HG02763 (cell line): Measurements from ENCODE around the gene TRIM32.
"Not testable (repeated sequence)": the region's sequence is repeated elsewhere in the genome, so short reads cannot be mapped to it uniquely, and the experiment has no call there.

Experiments
- ATAC-seq: cut with Tn5 transposase; IDR thresholded peaks from one replicate; pipeline ENCODE4 v1.9.1; 2021; ENCODE audit warnings: mild to moderate bottlenecking, moderate library complexity; ENCODE audit not compliant: unreplicated experiment

The TRIM32 gene

DNA sequence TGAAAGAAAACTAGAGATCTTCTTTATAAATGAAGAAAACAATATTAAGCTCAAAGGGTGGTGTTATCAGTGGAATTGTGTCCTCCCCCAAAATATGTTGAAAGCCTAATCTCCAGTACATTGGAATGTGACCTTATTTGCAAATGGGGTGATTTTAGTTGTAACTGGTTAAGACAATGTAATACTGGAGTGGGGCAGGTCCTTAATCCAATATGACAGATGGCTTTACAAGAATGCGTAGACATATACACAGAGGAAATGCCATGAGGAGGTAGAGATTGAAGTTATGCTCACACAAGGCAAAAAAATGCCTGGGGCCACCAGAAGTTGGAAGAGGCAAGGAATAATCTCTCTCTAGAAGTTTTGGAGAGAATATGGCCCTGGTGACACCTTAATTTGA lies 13.7 kb upstream of the TRIM32 start:
- ATAC-seq = no peak

DNA sequence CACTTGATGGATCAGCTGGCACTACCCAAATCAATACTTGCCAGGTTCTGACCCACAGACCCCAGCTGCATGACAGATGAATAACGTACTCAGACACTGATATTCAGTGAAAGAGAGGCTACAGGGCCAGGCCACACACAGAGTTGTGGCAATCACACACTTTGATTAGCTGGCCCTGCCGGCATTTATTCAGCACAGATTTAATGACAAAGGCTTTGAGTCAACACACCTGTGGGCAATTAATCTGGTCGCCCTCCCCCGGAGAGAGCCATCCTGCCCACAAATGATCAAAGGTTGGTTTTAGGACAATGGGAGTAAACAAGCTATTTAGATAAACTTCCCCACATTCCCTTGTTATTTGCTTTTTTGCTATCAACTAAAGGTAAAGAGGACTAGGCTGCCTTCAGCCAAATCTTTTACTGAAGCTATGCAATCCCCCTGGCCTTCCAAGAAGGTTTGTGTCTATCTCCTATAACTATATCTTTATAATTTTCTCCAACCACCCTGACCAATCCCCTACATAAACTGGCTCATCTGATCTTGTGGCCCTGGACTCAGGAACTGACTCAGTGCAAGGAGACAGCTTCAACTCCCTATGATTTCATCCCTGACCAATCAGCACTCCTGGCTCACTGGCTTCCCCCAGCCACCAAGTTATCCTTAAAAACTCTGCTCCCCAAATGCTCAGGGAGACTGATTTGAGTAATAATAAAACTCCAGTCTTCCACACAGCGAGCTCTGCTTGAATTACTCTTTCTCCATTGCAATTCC lies 12.7 kb upstream of the TRIM32 start:
- ATAC-seq = no peak

DNA sequence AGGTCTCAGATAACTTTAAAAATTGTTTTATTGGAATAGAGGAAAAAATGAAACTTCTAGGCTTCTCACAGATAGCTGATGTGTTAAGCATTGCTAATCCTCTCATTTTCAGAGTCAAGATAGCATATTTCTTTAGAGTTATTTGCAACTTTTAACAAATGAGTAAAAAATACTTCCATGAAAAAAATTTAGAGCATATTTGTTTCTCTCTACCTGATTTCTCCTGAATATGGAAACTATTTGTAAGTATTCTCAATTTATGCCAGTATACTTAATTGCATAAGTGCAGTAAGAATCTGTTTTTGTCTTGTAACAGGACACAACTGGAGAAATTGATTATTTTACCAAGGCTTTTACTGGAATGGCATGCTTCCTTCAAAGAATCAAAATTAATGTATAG lies 3.6 kb upstream of the TRIM32 start:
- no peak for ATAC-seq

DNA sequence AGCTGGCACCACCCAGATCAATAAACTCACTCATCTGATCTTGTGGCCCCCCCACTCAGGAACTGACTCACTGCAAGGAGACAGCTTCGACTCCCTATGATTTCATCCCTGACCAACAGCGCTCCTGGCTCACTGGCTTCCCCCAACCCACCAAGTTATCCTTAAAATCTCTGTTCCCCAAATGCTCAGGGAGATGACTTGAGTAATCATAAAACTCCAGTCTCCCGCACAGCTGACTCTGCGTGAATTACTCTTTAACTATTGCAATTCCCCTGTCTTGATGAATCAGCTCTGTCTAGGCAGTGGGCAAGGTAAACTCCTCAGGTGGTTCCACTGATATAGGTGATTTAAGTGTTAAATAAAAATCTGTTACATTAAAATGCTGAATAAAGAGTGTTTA lies 1.9 kb upstream of the TRIM32 start:
- ATAC-seq = no peak

DNA sequence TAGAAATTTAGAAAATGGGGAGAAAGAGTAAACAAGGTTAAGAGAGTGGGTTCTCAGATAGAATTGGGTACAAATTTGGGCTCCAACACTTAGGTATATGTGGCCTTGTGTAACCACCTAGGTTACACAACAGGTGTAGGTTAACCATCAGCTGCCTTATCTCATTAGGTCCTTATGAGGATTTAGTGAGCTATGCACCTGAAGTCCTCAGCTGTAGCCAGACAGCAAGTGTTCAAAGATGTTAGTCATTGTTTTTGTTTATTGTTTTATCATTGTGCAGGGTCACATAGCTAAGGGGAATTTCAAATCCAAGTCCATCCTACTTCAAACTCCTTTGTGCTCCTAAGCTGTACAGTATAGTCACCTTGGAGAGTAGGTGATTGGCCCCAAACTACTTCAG lies 970 bp upstream of the TRIM32 start:
- ATAC-seq = no peak

DNA sequence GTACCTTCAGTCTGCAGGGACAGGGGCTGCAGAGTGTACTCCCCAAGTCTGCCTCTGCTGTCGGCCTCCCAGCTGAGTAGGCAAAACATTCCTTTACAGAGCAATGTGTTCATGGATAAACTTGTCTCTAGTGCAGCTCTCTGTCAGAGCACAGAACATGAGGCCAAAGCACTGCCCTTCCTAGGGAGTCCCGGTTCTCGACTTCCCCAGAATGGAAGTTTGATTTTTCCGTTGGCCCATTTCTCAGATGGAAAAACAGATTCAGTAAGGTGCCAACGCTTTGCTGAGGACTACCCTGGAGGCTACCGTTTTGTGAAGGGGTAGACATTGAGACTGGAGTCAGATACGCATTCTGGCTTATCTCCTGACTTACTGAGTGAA lies 422 bp upstream of the TRIM32 start:
- ATAC-seq = peak; percentile 35

DNA sequence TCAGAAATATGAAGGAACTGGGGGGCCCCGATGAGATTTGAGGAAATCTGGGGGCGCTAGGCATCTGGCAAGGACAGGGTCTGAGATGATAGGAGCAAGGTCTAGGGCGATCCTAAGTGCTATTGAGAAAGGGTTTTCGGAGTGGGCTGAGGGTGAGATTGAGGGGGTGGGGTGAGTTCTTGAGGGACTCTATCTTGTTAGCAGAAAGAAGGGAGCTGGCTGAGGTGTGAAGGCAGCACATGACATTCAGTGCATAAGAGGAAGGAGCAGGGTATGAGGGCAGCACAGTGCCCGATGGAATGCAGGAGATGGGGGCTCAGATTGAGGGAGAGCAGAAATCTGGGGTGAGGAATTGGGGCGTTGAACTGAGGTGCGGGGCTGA lies 640 bp downstream of the TRIM32 start:
- ATAC-seq = no peak

DNA sequence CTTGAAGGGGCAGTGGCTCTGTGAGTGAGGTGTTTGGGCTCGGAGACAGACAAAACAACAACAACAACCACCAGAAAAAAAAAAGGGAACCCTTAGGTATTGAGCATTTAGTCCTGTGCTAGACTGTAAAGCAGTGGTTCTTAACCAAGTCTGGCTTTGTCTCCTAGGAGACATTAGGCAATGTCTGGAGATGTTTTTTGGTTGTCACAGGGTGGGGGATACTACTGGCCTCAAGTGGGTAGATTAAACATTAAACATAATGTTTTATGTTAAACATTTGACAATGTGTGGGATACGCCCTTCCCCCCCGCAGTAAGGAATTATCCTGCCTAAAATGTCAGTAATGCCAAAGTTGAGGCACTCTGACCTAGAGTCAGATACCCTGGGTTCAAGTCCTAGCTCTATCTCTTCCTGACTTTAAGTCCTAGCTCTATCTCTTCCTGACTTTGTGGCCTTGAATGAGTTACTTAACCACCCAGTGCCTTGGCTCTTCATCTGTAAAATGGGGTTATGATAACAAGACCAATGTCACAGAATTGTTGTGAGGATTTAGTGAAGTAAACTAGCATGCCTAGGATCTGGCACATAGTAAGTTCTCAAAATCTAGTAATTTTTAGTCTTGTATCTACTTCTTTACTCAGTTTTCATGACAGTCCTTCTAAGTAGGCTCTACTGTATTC lies 1.8 kb downstream of the TRIM32 start:
- ATAC-seq = no peak

DNA sequence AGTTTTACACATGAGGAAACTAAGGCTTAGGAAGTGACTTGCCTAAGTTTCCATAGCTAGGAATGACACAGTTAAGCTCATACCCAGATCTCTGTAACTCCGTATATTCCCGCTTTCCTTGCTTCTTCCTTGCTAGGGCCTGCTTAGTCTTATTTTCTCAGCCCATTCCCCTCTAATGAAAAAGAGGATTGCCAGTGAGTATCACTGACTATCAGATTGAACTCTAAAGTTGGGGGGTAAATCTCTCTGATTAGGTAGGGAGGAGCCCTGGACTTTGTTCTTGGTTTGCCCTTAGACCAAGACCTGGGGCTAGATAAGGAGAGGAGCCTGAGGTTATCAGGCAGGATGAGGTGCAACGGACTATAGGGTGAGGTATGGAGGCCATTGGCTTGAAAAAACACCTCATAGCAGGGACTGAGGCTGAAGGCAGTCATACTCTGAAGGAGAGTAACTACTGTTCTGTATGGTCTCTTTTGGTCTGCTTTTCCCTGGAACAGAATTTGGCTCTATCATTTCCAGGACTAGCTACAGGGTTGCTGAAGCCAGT lies 2.5 kb downstream of the TRIM32 start:
- no peak for ATAC-seq

DNA sequence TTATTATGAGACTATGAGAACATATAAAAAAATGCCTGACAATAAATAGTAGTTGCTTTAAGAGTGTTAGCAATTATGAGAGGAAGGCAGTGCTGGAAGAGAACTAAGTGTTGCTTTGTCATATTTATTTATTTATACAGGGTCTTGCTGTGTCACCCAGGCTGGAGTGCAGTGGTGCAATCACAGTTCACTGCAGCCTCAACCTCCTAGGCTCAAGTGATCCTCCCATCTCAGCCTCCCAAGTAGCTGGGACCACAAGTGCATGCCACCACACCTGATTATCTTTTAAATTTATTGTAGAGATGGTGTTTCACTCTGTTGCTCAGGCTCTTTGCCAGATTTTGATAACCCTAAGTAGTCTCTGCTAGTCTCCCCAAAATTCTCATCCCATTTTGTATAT lies 3.7 kb downstream of the TRIM32 start:
- ATAC-seq = not testable (repeated sequence)

DNA sequence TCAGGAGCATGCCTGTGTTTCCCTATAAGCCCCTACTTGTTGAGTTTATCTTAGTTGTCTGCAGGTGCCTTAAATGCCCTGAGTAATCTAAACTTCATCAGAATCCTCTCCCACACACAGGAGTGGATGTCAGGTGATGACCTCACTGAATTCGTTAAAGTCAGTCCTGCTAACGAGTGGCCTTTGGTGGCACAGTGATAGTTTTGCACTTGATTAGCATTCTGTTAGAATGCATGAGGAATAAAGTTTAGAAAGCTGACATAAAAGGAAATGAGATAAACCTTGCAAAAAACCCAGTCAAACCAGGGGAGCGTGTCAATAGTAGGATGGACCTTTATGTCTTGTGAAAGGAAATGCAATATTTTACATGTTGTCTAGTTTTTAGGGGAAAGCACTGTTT lies 4.5 kb downstream of the TRIM32 start:
- no peak for ATAC-seq

DNA sequence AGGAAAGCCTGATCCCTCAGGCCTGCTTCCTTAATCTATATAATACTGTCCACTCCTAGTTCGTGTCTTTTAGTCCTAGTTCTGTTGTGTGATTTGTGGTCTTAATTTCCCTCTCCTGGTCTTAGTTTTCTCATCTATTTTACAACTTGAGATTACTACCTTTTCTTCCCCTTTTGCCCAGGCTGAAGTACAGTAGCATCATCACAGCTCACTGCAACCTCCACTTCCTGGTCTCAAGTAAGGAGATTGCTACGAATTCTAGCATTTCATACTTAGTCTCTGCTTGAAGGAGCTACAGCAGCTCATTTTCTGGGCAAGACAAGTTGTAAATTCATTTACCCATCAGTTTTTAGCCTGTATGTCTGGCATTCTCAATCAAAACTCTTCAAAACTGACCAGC lies 5.5 kb downstream of the TRIM32 start:
- no peak for ATAC-seq

DNA sequence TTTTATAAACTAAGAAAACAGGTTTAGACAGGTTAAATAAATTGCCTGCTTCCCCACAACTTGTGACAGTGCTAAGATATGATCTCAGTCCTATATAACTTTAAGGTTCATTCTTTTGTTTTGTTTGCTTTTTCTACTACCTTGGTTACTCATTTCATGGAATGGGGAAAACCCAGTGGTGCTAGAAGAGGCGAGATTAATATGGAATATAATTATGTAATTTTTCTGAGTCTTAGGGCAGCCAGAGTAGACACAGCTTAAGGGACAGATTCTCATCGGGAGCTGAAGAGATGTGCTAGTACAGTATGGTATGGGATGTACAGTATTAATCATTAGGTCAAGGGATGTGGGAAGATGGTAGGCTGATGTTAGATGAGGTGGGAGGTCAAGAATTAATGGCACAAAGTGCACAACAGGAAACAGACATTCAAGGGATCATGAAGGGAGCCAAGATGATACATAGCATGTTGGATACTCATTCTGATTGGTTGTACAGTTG lies 6.2 kb downstream of the TRIM32 start:
- ATAC-seq = no peak

DNA sequence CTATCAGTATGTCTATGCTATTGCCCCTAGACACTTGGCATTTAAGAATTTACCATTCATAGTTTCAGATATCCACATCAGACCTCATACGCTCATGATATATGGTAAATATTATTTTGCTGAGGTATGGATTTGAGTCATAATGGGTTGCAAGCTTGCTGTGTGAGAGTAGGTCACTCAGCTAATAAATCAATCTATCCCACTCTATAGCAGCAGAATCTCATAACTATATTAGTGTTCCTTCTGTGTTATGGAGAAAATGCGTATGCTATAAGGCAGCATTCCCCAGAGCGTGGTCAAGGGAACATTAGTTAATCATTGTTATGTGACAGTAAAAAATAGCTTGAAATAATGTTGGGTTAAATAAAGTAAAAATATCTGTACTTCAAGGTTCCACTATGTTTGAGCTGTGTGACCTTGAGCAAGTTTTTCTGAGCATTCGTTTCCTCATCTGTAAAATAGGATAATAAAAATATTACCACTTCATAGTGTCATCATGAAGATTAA lies 7.7 kb downstream of the TRIM32 start:
- no peak for ATAC-seq

DNA sequence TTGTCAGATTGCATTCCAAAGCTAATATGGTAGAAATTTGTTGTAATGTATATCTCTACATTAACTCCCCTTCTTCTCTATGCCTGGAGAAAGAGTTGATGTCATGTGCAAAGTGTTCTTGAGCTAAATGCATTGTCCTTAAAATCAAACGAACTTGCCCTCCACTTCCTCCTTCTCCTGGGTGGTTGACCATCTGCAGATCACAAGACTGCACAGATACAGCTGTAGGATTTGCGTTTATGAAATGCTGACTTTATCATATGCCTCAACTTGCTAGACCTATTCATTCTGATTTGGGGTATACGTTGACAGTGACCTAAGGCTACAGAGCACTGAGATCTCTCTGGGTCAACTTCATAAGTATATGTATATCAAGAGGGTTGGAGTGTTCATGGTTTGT lies 8.3 kb downstream of the TRIM32 start:
- no peak for ATAC-seq

DNA sequence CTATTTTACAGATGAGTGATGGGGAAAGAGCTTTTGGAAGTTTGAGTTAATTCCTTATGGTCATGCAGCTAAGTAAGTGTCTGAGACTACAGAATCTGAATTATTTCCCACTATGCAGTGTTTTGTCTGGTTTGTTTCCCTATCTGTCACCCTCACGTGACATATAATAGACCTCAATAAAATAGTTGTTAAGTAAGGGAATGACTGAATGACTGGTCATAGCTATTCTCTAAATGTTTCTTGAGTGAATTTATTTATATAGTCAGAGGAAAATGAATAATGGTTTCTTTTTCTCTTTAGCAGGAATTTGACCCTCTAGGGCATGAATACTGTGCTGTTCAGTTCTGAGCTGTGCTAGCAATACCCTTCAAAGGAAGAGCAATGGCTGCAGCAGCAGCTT lies 10.3 kb downstream of the TRIM32 start:
- ATAC-seq = no peak

DNA sequence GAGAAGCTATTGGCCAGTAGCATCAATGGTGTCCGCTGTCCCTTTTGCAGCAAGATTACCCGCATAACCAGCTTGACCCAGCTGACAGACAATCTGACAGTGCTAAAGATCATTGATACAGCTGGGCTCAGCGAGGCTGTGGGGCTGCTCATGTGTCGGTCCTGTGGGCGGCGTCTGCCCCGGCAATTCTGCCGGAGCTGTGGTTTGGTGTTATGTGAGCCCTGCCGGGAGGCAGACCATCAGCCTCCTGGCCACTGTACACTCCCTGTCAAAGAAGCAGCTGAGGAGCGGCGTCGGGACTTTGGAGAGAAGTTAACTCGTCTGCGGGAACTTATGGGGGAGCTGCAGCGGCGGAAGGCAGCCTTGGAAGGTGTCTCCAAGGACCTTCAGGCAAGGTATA lies 10.8 kb downstream of the TRIM32 start:
- ATAC-seq = no peak

DNA sequence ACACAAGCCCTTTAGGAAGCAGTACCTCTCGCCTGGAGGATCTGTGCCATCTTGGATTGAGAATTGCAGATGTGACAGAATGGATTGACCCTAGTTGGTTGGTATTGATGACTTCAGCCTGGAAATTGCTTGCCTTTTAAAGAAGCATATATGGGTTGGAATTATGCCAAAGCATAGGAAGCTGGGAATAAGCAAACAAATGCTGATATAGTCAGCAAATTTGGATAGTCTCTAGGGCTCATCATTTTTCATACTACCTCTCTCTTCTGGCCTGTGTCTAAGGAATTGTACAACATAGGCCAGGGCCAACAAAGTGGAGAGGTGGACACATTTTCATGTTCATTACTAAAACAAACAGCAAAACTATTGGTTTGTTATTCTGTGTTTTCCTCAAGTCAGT lies 13.2 kb downstream of the TRIM32 start:
- no peak for ATAC-seq

DNA sequence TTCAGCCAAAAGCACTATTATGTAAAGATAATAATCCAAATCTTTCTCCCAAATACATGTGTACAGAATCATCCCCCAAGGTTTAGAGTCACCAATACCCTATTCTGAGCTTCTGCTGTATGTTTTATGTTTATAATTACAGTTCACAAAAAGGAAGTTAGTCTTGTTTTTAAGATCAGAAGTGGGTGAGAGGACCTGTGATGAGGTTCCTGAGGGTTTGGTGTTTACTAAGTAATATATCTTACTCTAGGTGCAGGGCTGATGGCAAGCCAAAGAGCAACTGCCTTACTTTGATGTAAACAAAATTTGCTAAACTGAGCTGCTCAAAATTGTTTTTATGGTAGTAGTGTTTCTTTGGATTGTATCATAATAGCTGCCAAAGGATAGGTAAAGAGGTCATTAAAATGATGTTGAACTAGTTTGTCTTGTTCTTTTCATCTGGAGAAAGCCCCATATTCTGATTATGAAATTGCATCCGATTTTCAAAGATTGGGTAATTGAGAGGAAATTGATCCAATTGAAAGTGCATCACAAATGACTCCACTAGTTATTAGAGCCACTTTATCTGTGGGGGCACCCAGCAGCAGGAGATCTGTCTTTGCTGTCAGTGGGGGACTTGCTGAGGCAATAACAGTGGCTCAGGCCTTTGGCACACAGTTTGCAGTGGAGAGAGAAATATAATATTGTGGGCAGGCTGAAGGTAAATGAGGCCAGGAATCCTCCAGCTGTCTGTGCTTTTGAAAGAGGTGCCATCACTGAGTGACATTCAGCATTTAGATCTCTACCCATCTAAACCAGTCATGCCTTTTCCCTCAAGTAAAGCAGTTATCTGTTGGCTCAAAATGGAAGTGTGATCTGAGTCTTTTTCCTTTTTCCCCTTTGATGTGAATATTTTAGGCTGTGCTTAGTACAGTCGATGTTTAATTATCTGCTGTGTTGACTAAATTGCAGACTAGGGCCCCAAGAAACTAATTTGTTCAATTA lies 14.1 kb downstream of the TRIM32 start:
- no peak for ATAC-seq

DNA sequence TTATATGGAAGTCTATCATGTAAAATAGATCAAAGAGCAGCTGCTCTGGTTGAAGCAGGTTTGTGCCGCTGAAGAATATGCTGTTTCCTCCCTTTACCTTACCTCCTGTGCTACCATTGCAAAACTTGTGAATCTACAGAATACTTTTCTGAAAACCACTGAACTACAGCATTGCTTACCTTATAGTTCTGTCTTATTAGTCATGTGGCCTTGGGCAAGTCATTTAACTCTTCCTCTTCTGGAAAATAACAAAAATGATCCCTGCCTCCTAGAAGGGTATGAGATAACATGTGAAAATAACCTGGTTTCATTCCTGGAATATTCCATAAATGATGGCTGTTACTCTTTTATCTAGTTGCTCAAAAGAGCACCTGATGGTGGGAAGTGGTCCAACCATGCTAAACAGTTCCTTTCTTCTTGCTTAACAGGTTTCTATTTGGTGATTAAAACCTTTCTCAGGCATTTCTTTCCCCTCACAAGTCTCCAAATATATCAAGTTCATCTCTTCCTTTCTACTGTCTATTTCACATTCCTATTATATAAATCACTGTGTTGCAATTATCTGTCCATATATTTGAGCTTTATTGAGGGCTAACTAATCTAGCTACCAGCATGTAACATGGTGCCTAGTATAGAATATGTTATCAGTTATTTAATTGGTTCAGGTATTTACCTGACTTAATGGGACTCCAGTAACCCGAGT lies 15.0 kb downstream of the TRIM32 start:
- ATAC-seq = no peak
